ENCODE data around the gene GEMIN4. TPM values are rescaled to one million over a fixed set of nuclear protein-coding genes. Genes with fewer than 3 reads are reported as not detected.
"Not testable (repeated sequence)": the region's sequence is repeated elsewhere in the genome, so short reads cannot be mapped to it uniquely, and the experiment has no call there.

The GEMIN4 gene
- total RNA-seq, 1 experiment from 2014 or later, result 24.0 TPM

DNA sequence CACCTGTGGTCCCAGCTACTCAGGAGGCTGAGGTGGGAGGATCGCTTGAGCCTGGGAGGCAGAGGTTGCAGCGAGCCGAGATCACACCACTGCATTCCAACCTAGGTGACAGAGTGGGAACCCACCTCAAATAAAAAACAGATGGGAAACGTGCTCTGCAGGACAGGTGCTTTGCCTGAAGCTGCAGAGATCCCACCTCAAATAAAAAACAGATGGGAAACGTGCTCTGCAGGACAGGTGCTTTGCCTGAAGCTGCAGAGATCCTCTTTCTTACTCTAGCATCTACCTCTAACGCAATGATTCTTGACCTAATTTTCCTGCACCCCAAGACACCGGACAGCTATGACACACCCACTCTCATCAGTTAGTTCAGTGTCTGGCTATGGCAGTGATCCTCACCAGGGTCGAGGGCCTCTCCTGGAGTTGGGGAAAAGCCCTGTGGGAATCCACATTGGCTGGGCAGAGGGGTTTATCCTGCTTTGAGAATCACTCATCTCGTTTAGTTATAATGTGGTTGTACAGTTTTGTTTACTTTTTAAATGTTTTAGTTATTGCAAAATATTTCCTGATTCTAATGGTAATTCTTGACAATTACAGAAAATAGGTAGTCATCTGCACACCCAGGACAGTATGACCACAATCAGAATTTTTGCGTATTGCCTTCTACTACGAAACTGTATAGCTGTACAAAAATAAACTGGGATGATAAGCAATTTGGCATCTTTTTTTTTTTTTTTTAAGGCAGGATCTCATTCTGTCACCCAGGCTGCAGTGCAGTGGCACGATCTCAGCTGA is 48.8 kb downstream of the GEMIN4 start:
- no peak for DNase-seq (ENCODE audit: low spot score)

DNA sequence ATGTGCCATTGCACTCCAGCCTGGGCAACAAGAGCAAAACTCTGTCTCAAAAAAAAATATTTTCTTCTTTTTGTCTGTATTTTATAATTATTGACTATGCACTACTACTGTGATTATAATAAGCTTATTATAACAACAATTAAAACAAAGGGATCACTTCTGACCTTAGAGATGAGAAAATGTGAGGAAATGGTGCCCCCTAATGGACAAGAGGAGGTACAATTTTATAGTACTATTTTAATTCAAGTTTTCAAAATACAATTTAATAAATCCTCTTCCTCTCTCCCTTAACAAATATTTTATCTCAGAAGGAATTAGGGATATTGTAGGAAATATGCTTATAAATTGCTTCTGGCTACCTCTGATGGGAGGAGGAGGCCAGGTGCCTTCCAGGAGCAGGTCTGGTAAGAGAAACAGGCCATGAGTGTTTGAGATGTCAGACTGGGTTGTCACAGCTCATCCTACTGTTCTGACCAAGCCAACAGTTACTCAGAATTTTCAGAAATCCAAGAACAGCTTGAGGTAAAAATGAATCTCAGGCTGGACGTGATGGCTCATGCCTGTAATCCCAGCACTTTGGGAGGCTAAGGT is 51.5 kb downstream of the GEMIN4 start:
- DNase-seq (ENCODE audit: low spot score), result no peak

GRCh38 chr17:699345-699744 is 52.7 kb downstream of the GEMIN4 start:
- no peak for DNase-seq (ENCODE audit: low spot score)

DNA sequence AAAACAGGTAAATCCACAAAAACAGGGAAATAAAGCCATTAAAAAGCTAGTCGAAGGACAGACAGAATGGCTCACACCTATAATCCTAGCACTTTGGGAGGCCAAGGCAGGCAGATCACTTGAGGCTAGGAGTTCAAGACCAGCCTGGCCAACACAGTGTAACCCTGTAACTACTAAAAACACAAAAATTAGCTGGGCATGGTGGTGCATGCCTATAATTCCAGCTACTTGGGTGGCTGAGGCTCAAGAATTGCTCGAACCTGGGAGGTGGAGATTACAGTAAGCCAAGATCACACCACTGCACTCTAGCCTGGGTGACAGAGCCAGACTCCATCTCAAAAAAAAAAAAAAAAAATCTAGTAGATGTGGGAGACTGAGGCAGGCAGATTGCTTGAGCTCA is 54.0 kb downstream of the GEMIN4 start:
- not testable (repeated sequence) for DNase-seq (ENCODE audit: low spot score)

DNA sequence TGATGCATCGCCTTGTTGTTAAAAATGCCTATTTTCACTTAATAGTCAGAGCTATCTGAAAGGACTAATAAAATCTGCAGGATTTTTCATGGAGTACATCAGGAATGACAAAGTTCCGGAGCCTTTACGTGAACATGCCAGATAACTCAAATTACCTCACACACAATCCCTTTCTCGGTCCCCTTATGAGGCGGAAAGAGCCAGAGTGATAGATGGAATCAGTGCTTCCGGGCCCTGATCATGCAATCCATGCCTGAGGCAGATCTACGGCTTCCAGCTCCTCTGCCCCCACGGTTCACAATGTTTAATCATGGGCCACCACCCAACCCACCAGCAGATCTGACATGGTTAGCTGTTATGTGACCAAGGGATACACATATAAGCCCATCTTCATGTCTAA is 54.4 kb downstream of the GEMIN4 start:
- DNase-seq (ENCODE audit: low spot score), result no peak

- no peak for DNase-seq (ENCODE audit: low spot score)
Measured at GRCh38 chr17:696369-696768, 55.7 kb downstream of the GEMIN4 start.

Other genes with a start within 250 kb of the GEMIN4 start
- gene VPS53, start 37.4 kb downstream of the GEMIN4 start, total RNA-seq (2014; rRNA removed; shearing (Covaris generic)), result 13.9 and 15.2 TPM in 2 replicates
- gene TLCD3A, start 19.7 kb downstream of the GEMIN4 start, total RNA-seq (2014; rRNA removed; shearing (Covaris generic)), result 34.9 and 37.7 TPM in 2 replicates
- 128 and 138 TPM in 2 replicates for gene GLOD4, start 30.0 kb upstream of the GEMIN4 start, total RNA-seq (2014; rRNA removed; shearing (Covaris generic))
- 36.3 and 37.7 TPM in 2 replicates for gene MRM3, start 30.1 kb upstream of the GEMIN4 start, total RNA-seq (2014; rRNA removed; shearing (Covaris generic))
- 4.6 and 7.2 TPM in 2 replicates for gene NXN, start 227.5 kb upstream of the GEMIN4 start, total RNA-seq (2014; rRNA removed; shearing (Covaris generic))
- 17.4 and 23.5 TPM in 2 replicates for gene TIMM22, start 244.9 kb upstream of the GEMIN4 start, total RNA-seq (2014; rRNA removed; shearing (Covaris generic))

All from A172 (cell line).